ENCODE results near the gene PDLIM5. TPM values are rescaled to one million over a fixed set of nuclear protein-coding genes. Genes with fewer than 3 reads are reported as not detected.

Gene PDLIM5
- total RNA-seq, 1 donor from 2014 or later: 83.5 TPM

- H3K4me3 Mint-ChIP-seq (ENCODE audit: unreplicated experiment): no peak overlapping the region
- H3K27ac Mint-ChIP-seq (ENCODE audit: unreplicated experiment): no peak overlapping the region
- no peak for DNase-seq (ENCODE audit: low spot score)
- no peaks in the 10 kb centered on the region for H3K36me3 Mint-ChIP-seq (ENCODE audit: low read depth, unreplicated experiment)
- peaks cover 4% of the 10 kb centered on the region for H3K4me1 Mint-ChIP-seq (ENCODE audit: unreplicated experiment)
- no peaks in the 10 kb centered on the region for H3K27me3 Mint-ChIP-seq (ENCODE audit: unreplicated experiment)
- TF ChIP-seq CTCF (IDR thresholded peaks at IDR 0.05; ENCODE audit: unreplicated experiment): no peak
- no peaks in the 10 kb centered on the region for H3K9me3 Mint-ChIP-seq (ENCODE audit: unreplicated experiment)
Observed at GRCh38 chr4:94566420-94566819, 114.7 kb downstream of the PDLIM5 start.

DNA sequence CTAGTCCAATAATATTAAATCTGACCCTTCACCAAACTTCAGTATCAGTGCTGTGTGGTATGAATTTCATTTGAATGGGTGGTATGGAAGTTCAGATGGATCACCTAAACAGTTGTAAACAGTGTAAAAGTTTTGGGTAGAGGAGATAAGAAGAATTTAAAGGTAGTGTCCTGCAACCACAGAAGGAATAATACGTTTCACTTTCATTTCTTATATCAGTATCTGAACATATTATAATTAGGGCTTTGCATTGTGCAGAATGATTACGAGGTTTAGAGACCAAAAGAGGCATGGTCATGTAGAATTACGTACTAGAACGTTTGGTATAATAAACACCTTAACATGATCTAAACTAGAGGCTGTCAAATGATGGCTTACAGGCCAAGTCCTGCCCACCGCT is 116.1 kb downstream of the PDLIM5 start:
- H3K36me3 Mint-ChIP-seq (ENCODE audit: low read depth, unreplicated experiment): no peaks in the 10 kb centered on the region
- H3K27me3 Mint-ChIP-seq (ENCODE audit: unreplicated experiment): no peaks in the 10 kb centered on the region
- H3K4me1 Mint-ChIP-seq (ENCODE audit: unreplicated experiment): no peaks in the 10 kb centered on the region
- TF ChIP-seq CTCF (IDR thresholded peaks at IDR 0.05; ENCODE audit: unreplicated experiment): no peak
- H3K27ac Mint-ChIP-seq (ENCODE audit: unreplicated experiment): no peak overlapping the region
- H3K9me3 Mint-ChIP-seq (ENCODE audit: unreplicated experiment): no peaks in the 10 kb centered on the region
- DNase-seq (ENCODE audit: low spot score): no peak
- no peak overlapping the region for H3K4me3 Mint-ChIP-seq (ENCODE audit: unreplicated experiment)

GRCh38 chr4:94570558-94570957 is 118.8 kb downstream of the PDLIM5 start:
- no peak for TF ChIP-seq CTCF (IDR thresholded peaks at IDR 0.05; ENCODE audit: unreplicated experiment)
- Mint-ChIP-seq H3K27me3 (ENCODE audit: unreplicated experiment) (no peaks in the 10 kb centered on the region), H3K9me3 (ENCODE audit: unreplicated experiment) (no peaks in the 10 kb centered on the region), H3K36me3 (ENCODE audit: low read depth, unreplicated experiment) (peaks cover under 1% of the 10 kb centered on the region), H3K4me1 (ENCODE audit: unreplicated experiment) (peaks cover 2% of the 10 kb centered on the region), H3K4me3 (ENCODE audit: unreplicated experiment) (no peak overlapping the region), H3K27ac (ENCODE audit: unreplicated experiment) (no peak overlapping the region)
- DNase-seq (ENCODE audit: low spot score): no peak

- DNase-seq (ENCODE audit: low spot score): peak; percentile 5
- Mint-ChIP-seq H3K27me3 (ENCODE audit: unreplicated experiment) (no peaks in the 10 kb centered on the region), H3K4me3 (ENCODE audit: unreplicated experiment) (no peak overlapping the region), H3K9me3 (ENCODE audit: unreplicated experiment) (no peaks in the 10 kb centered on the region), H3K4me1 (ENCODE audit: unreplicated experiment) (peaks cover 5% of the 10 kb centered on the region), H3K36me3 (ENCODE audit: low read depth, unreplicated experiment) (peaks cover 7% of the 10 kb centered on the region), H3K27ac (ENCODE audit: unreplicated experiment) (no peak overlapping the region)
- no peak for TF ChIP-seq CTCF (IDR thresholded peaks at IDR 0.05; ENCODE audit: unreplicated experiment)
Observed at GRCh38 chr4:94571298-94571697, 119.6 kb downstream of the PDLIM5 start.

GRCh38 chr4:94571715-94572114 is 120.0 kb downstream of the PDLIM5 start:
- no peak overlapping the region for H3K4me3 Mint-ChIP-seq (ENCODE audit: unreplicated experiment)
- H3K4me1 Mint-ChIP-seq (ENCODE audit: unreplicated experiment): peaks cover 5% of the 10 kb centered on the region

More at GRCh38 chr4:94571715-94572114, 120.0 kb downstream of the PDLIM5 start:
- H3K27me3 Mint-ChIP-seq (ENCODE audit: unreplicated experiment): no peaks in the 10 kb centered on the region
- no peaks in the 10 kb centered on the region for H3K9me3 Mint-ChIP-seq (ENCODE audit: unreplicated experiment)
- no peak overlapping the region for H3K27ac Mint-ChIP-seq (ENCODE audit: unreplicated experiment)
- no peak for TF ChIP-seq CTCF (IDR thresholded peaks at IDR 0.05; ENCODE audit: unreplicated experiment)
- DNase-seq (ENCODE audit: low spot score): no peak
- peaks cover 8% of the 10 kb centered on the region for H3K36me3 Mint-ChIP-seq (ENCODE audit: low read depth, unreplicated experiment)
